GM21360 (cell line): ENCODE data around the gene DCAF12.
"Not testable (repeated sequence)": the region's sequence is repeated elsewhere in the genome, so short reads cannot be mapped to it uniquely, and the experiment has no call there.

Source experiments
- ATAC-seq: cut with Tn5 transposase; IDR thresholded peaks from one replicate; pipeline ENCODE4 v1.9.1; 2021; ENCODE audit warnings: mild to moderate bottlenecking, moderate library complexity; ENCODE audit not compliant: unreplicated experiment

DCAF12 gene

GRCh38 chr9:34126207-34127034 is at the start of gene DCAF12:
TSS of gene DCAF12 (minus strand) at chr9:34126698. CDS start at chr9:34126431, 267 bp downstream.
- peak; percentile 66 for ATAC-seq

- ATAC-seq, result no peak
Observed at GRCh38 chr9:34176089-34176488, 49.6 kb upstream of the DCAF12 start.

- peak; percentile 52 for ATAC-seq
Observed at GRCh38 chr9:34171753-34172535, 45.4 kb upstream of the DCAF12 start.

- no peak for ATAC-seq
Observed at GRCh38 chr9:34170237-34170991, 43.9 kb upstream of the DCAF12 start.

- no peak for ATAC-seq
Observed at GRCh38 chr9:34169125-34169524, 42.6 kb upstream of the DCAF12 start.

GRCh38 chr9:34163434-34163833 is 36.9 kb upstream of the DCAF12 start:
- no peak for ATAC-seq

- ATAC-seq, result no peak
Observed at GRCh38 chr9:34158362-34158869, 31.9 kb upstream of the DCAF12 start.

GRCh38 chr9:34157898-34158297 is 31.4 kb upstream of the DCAF12 start:
- ATAC-seq, result no peak

GRCh38 chr9:34157318-34157717 is 30.8 kb upstream of the DCAF12 start:
- ATAC-seq, result no peak

GRCh38 chr9:34154057-34154456 is 27.6 kb upstream of the DCAF12 start:
- no peak for ATAC-seq

- ATAC-seq, result no peak
Observed at GRCh38 chr9:34151398-34151797, 24.9 kb upstream of the DCAF12 start.

GRCh38 chr9:34145165-34145564 is 18.7 kb upstream of the DCAF12 start:
- ATAC-seq, result no peak

GRCh38 chr9:34143116-34143515 is 16.6 kb upstream of the DCAF12 start:
- ATAC-seq, result no peak

- no peak for ATAC-seq
Observed at GRCh38 chr9:34140853-34141252, 14.4 kb upstream of the DCAF12 start.

- ATAC-seq, result no peak
Observed at GRCh38 chr9:34139477-34140146, 13.1 kb upstream of the DCAF12 start.

GRCh38 chr9:34138644-34139043 is 12.1 kb upstream of the DCAF12 start:
- ATAC-seq, result not testable (repeated sequence)

GRCh38 chr9:34134521-34134920 is 8.0 kb upstream of the DCAF12 start:
- ATAC-seq, result no peak

GRCh38 chr9:34133436-34133949 is 7.0 kb upstream of the DCAF12 start:
- ATAC-seq, result no peak

- ATAC-seq, result no peak
Observed at GRCh38 chr9:34131571-34131970, 5.1 kb upstream of the DCAF12 start.
